A375 (cell line): ENCODE results near the gene MAGEB1. TPM values are rescaled to one million over a fixed set of nuclear protein-coding genes. Genes with fewer than 3 reads are reported as not detected.

Source experiments
- total RNA-seq: library from RNA; depleted of rRNA; stranded (reverse); fragments of >200 nt; shearing (Covaris generic); gene quantifications from 2 replicates; pipeline ENCODE4 v1.2.3, GENCODE V29; 2014; rRNA removed

MAGEB1 gene
- total RNA-seq, result not detected in 2 replicates

DNA sequence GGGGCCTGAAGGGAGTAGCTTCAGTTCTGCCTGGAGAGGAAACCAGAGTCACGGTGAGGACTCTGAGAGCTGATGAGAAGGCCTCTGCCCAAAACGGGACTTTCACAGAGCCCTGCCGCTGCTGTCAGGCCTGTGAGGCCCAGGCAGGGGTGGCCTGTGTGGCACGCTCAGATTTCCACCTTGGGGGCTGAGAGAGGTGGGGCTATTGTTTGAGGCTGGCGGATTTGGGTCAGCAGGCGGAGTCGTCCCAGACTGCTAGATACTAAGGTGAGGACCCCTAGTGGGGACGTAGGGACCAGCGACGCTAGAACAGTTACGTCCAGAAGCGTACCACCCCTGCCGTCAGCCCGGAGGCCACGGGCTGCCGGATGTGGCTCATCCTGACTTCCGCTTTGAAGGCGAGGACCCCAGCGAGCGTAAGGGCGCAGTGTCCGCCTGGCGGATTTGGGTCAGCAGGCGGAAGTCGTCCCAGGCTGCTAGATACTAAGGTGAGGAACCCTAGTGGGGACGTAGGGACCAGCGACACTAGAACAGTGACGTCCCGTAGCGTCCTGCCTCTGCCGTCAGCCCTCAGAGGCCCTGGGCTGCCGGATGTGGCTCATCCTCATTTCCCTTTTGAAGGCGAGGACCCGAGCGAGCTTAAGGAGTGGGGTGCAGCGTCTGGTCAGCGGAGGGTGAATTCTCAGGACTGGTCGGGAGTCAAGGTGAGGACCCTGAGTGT is at the start of gene MAGEB1:
MAGEB1 (plus strand) TSS at position 378 of the 721 bp plus-strand sequence. CDS start 3,348 bp downstream, outside the sequence.

DNA sequence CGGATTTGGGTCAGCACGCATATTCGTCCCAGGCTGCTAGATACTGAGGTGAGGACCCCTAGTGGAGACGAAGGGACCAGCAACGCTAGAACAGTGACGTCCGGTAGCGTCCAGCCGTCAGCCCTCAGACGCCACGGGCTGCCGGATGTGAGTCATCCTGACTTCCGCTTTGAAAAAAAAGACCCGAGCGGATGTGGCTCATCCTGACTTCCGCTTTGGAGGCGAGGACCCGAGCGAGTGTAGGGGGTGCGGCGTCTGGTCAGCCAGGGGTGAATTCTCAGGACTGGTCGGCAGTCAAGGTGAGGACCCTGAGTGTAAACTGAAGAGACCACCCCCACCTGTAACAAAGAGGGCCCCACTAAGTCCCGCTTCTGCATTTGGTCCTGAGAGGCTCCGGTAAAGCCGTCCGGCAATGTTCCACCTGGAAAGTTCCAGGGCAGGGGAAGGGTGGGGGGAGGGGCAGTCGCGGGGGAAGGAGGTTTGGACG is 31.5 kb upstream of the MAGEB1 start, which contains the start of gene MAGEB2:
MAGEB2 (plus strand) TSS at position 207 of the 487 bp plus-strand sequence. CDS start 3,018 bp downstream, outside the sequence.

DNA sequence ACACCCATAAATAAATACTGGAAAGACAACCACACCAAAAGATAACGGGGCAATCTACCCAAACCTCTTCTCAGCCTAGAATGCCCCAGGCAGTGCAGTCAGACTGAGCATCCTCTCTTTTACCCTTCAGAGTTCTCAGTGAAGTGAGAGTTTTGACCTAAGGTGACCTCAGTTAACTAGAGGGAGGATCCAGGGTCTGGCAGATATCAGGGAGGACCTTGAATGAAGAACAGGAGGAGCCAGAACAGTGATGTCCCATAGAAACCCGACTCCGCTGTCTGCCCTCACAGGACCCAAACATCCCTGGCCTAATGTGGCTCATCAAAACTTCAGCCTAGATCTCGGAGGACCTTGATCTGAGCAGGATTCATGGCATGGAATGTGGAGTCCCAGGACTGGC is 16.6 kb upstream of the MAGEB1 start, which contains the start of gene MAGEB3:
MAGEB3 (plus strand) TSS at position 263 of the 400 bp plus-strand sequence. CDS start 5,268 bp downstream, outside the sequence.

DNA sequence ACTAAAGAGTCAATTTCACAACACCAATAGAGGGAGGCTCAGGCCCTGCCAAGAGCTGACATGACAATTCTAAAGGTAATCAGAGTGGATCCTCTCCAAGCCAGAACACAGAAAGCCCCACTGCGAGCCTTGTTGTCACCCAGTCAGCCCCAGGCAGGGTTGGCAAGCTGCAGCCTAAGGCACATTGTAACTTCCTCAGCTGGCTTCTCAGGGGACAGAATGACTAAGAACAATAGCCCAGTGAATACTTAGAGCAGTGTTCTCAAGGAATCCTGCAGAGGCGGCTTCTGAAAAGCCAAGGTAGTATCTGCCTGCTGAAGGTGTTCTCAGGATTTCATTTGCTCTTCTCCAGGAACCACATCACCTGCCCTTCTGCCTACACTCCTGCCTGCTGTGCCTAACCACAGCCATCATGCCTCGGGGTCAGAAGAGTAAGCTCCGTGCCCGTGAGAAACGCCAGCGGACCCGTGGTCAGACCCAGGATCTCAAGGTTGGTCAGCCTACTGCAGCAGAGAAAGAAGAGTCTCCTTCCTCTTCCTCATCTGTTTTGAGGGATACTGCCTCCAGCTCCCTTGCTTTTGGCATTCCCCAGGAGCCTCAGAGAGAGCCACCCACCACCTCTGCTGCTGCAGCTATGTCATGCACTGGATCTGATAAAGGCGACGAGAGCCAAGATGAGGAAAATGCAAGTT is 5.1 kb upstream of the MAGEB1 start, which contains the start of gene MAGEB4:
MAGEB4 (plus strand) TSS at position 277 of the 692 bp plus-strand sequence; CDS start at position 413, 136 bp downstream.

Other genes starting within 250 kb of the MAGEB1 start
- 0.15 and 0.29 TPM in 2 replicates for gene MAGEB2, start 31.6 kb upstream of the MAGEB1 start, total RNA-seq
- gene MAGEB3, start 16.5 kb upstream of the MAGEB1 start, total RNA-seq, result not detected in 2 replicates
- gene MAGEB4, start 5.1 kb upstream of the MAGEB1 start, total RNA-seq, result not detected in 2 replicates
- 0.37 and 0.91 TPM in 2 replicates for gene NR0B1, start 62.2 kb downstream of the MAGEB1 start, total RNA-seq